ENCODE results near the gene APMAP.

DNA sequence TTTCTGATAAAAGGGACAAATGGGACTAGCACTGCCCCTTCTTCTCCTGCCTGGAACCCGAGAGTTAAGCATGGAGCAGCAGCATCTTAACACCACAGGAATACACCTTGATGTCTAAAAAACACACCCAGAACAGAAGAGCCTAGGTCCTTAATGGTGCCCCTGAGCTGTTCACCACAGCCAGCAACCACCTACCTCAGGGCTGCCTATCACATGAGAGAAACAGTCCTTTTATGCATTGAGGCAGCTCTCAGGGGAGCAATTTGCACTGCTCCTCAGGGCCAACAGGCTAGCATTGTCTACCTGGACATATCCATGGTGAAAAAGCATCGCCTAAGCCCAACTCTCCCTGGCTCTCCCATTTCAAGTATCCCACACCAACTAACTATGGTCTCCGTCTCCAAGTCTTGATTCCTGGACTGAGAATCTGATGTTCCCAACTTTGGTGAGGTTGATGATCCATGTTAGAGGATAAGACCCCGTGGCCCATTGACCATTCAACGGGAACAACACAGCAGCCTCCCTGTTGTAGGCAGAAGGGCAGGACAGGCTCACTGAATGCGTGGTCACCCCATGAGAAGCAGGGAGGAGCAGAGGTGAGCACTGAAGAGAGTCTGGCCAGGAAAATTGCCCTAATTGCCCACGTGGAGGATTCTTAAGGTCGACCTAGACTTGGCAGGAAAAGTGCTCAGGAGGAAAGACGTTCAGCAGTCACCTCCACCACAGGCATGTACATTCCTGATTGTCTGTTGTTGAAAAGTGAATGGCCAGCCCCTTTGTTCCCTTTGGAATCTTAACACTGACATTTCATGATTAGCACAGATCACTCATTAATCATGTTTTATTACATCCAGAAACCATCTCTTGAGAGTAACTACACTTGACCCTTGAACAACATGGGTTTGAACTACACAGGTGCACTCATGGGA, 4.2 kb upstream of the APMAP start:
- TF ChIP-seq, protein P1, sequence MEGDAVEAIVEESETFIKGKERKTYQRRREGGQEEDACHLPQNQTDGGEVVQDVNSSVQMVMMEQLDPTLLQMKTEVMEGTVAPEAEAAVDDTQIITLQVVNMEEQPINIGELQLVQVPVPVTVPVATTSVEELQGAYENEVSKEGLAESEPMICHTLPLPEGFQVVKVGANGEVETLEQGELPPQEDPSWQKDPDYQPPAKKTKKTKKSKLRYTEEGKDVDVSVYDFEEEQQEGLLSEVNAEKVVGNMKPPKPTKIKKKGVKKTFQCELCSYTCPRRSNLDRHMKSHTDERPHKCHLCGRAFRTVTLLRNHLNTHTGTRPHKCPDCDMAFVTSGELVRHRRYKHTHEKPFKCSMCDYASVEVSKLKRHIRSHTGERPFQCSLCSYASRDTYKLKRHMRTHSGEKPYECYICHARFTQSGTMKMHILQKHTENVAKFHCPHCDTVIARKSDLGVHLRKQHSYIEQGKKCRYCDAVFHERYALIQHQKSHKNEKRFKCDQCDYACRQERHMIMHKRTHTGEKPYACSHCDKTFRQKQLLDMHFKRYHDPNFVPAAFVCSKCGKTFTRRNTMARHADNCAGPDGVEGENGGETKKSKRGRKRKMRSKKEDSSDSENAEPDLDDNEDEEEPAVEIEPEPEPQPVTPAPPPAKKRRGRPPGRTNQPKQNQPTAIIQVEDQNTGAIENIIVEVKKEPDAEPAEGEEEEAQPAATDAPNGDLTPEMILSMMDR (IDR thresholded peaks at IDR 0.05; ENCODE audit: poor library complexity): no peak
- TF ChIP-seq EZH2 (IDR thresholded peaks at IDR 0.05; ENCODE audit: borderline replicate concordance): no peak
